Mucosa of rectum (tissue), 2 donors: ENCODE results near the gene CENPH.
"Not testable (repeated sequence)": the region's sequence is repeated elsewhere in the genome, so short reads cannot be mapped to it uniquely, and the experiment has no call there.

ENCODE experiments used
- H3K27ac ChIP-seq, 2 donors: one replicate each; pipeline ENCODE4 v1.7.0; 2013; ENCODE audit warnings: inconsistent platforms in 2 of 2, low read depth in 2 of 2, low read length in 2 of 2
- H3K27me3 ChIP-seq, 2 donors: one replicate each; pipeline ENCODE4 v1.7.0; 2013; ENCODE audit warnings: low read length in 2 of 2; ENCODE audit not compliant: control insufficient read depth in 2 of 2, insufficient read depth in 2 of 2
- H3K36me3 ChIP-seq, 2 donors: one replicate each; pipeline ENCODE4 v1.7.0; 2013; ENCODE audit warnings: low read length in 2 of 2; ENCODE audit not compliant: control insufficient read depth in 2 of 2, insufficient read depth in 2 of 2
- H3K4me1 ChIP-seq, 2 donors: one replicate each; pipeline ENCODE4 v1.7.0; 2013; ENCODE audit warnings: low read length in 2 of 2, mild to moderate bottlenecking in 1 of 2; ENCODE audit not compliant: control insufficient read depth in 2 of 2, insufficient read depth in 2 of 2
- H3K4me3 ChIP-seq, 2 donors: one replicate each; pipeline ENCODE4 v1.7.0; 2013; ENCODE audit warnings: low read length in 2 of 2
- H3K9ac ChIP-seq, 2 donors: one replicate each; pipeline ENCODE4 v1.7.0; 2013; ENCODE audit warnings: low read length in 2 of 2, low read depth in 1 of 2, mild to moderate bottlenecking in 1 of 2
- H3K9me3 ChIP-seq, 2 donors: one replicate each; pipeline ENCODE4 v1.7.0; 2013; ENCODE audit warnings: low read length in 2 of 2; ENCODE audit not compliant: control insufficient read depth in 2 of 2
- donor health status: healthy.
- donor health status: Normal muscosa, but diverticular disease.

CENPH gene

GRCh38 chr5:69224520-69224919, 35.1 kb downstream of the CENPH start:
- no peaks in the 10 kb centered on the region for H3K9me3 ChIP-seq
- no peaks in the 10 kb centered on the region for H3K27me3 ChIP-seq
- H3K27ac ChIP-seq: no peak overlapping the region
- H3K9ac ChIP-seq: no peak overlapping the region
- H3K36me3 ChIP-seq: peaks cover 7 to 14% of the 10 kb centered on the region in 2 donors
- no peak overlapping the region for H3K4me3 ChIP-seq
- no peaks in the 10 kb centered on the region for H3K4me1 ChIP-seq

GRCh38 chr5:69225860-69226259, 36.5 kb downstream of the CENPH start:
- H3K27ac ChIP-seq: no peak overlapping the region
- no peaks in the 10 kb centered on the region for H3K27me3 ChIP-seq
- peaks cover 16 to 17% of the 10 kb centered on the region in 2 donors for H3K36me3 ChIP-seq
- no peaks in the 10 kb centered on the region for H3K4me1 ChIP-seq
- H3K4me3 ChIP-seq: no peak overlapping the region
- no peak overlapping the region for H3K9ac ChIP-seq
- no peaks in the 10 kb centered on the region for H3K9me3 ChIP-seq

- H3K9ac ChIP-seq: no peak overlapping the region
- peaks cover 16 to 17% of the 10 kb centered on the region in 2 donors for H3K36me3 ChIP-seq
- peaks cover 6% of the 10 kb centered on the region in 2 donors for H3K4me1 ChIP-seq
- no peaks in the 10 kb centered on the region for H3K9me3 ChIP-seq
- H3K27me3 ChIP-seq: no peaks in the 10 kb centered on the region
- H3K27ac ChIP-seq: no peak overlapping the region
- no peak overlapping the region for H3K4me3 ChIP-seq
Observed at GRCh38 chr5:69230181-69230580, 40.8 kb downstream of the CENPH start.

- Histone ChIP-seq H3K9ac (no peak overlapping the region), H3K27ac (no peak overlapping the region), H3K27me3 (no peaks in the 10 kb centered on the region), H3K9me3 (no peaks in the 10 kb centered on the region), H3K36me3 (peaks cover 16 to 17% of the 10 kb centered on the region in 2 donors), H3K4me1 (peaks cover 9 to 15% of the 10 kb centered on the region in 2 donors), H3K4me3 (no peak overlapping the region)
Observed at GRCh38 chr5:69231281-69231680, 41.9 kb downstream of the CENPH start.

- H3K27ac ChIP-seq: no peak overlapping the region
- H3K36me3 ChIP-seq: peaks cover 16 to 17% of the 10 kb centered on the region in 2 donors
- H3K9ac ChIP-seq: no peak overlapping the region
- peaks cover 9 to 15% of the 10 kb centered on the region in 2 donors for H3K4me1 ChIP-seq
- H3K27me3 ChIP-seq: no peaks in the 10 kb centered on the region
- H3K4me3 ChIP-seq: no peak overlapping the region
- no peaks in the 10 kb centered on the region for H3K9me3 ChIP-seq
Observed at GRCh38 chr5:69231851-69232250, 42.5 kb downstream of the CENPH start.

- no peaks in the 10 kb centered on the region for H3K27me3 ChIP-seq
Observed at GRCh38 chr5:69234457-69235268, 45.3 kb downstream of the CENPH start, which contains the start of gene CDK7. TSS of gene CDK7 (plus strand) at chr5:69234886. CDS start at chr5:69234976, 90 bp downstream.

GRCh38 chr5:69236733-69237132, 47.4 kb downstream of the CENPH start:
- H3K36me3 ChIP-seq, H3K9me3 ChIP-seq, H3K4me3 ChIP-seq, H3K27me3 ChIP-seq, H3K9ac ChIP-seq, H3K27ac ChIP-seq: not testable (repeated sequence)
- H3K4me1 ChIP-seq: peaks cover 11 to 15% of the 10 kb centered on the region in 2 donors

More at GRCh38 chr5:69234457-69235268, 45.3 kb downstream of the CENPH start, which contains the start of gene CDK7:
- Histone ChIP-seq H3K9me3 (no peaks in the 10 kb centered on the region), H3K4me1 (peaks cover 11 to 15% of the 10 kb centered on the region in 2 donors), H3K27ac (peak within 1 kb of the TSS; percentile 71 to 86), H3K9ac (peak within 1 kb of the TSS; percentile 86 to 94), H3K4me3 (peak within 1 kb of the TSS; percentile 88 to 100), H3K36me3 (peaks cover 3 to 8% of the 10 kb centered on the region in 2 donors)

- Histone ChIP-seq H3K27ac (no peak overlapping the region), H3K9me3 (no peaks in the 10 kb centered on the region), H3K36me3 (peaks cover 0 to 5% of the 10 kb centered on the region in 2 donors), H3K4me3 (no peak overlapping the region), H3K9ac (no peak overlapping the region), H3K27me3 (no peaks in the 10 kb centered on the region), H3K4me1 (peaks cover 11 to 15% of the 10 kb centered on the region in 2 donors)
Observed at GRCh38 chr5:69237877-69238276, 48.5 kb downstream of the CENPH start.

- no peak overlapping the region for H3K4me3 ChIP-seq
- H3K9ac ChIP-seq: no peak overlapping the region
Observed at GRCh38 chr5:69238760-69239251, 49.4 kb downstream of the CENPH start.

GRCh38 chr5:69242215-69242927, 53.0 kb downstream of the CENPH start:
- Histone ChIP-seq H3K36me3 (peaks cover 0 to 5% of the 10 kb centered on the region in 2 donors), H3K27me3 (no peaks in the 10 kb centered on the region), H3K4me1 (no peaks in the 10 kb centered on the region), H3K9ac (no peak overlapping the region), H3K4me3 (no peak overlapping the region), H3K9me3 (no peaks in the 10 kb centered on the region), H3K27ac (no peak overlapping the region)

More at GRCh38 chr5:69238760-69239251, 49.4 kb downstream of the CENPH start:
- H3K27me3 ChIP-seq: no peaks in the 10 kb centered on the region
- H3K36me3 ChIP-seq: peaks cover 0 to 5% of the 10 kb centered on the region in 2 donors
- no peaks in the 10 kb centered on the region for H3K9me3 ChIP-seq
- no peak overlapping the region for H3K27ac ChIP-seq
- peaks cover 11 to 14% of the 10 kb centered on the region in 2 donors for H3K4me1 ChIP-seq
